Fibroblast of mammary gland (primary cell): ENCODE results near the gene PRSS33.

Experiments
- DNase-seq: peaks from one replicate; pipeline ENCODE4 v3.0.0-alpha.2; 2010; ENCODE audit warnings: low read depth
- H3K4me3 ChIP-seq: 2 replicates; pipeline ENCODE4 v1.5.1; 2011; ENCODE audit warnings: low read depth, mild to moderate bottlenecking, low read length, moderate library complexity; ENCODE audit not compliant: control insufficient read depth
- TF ChIP-seq, protein P1 (sequence below): conservative IDR thresholded peaks from 2 replicates; pipeline ENCODE4 v1.5.1; 2011; ENCODE audit warnings: low read depth, low read length, inconsistent platforms; ENCODE audit not compliant: control insufficient read depth, insufficient read depth

PRSS33 gene

DNA sequence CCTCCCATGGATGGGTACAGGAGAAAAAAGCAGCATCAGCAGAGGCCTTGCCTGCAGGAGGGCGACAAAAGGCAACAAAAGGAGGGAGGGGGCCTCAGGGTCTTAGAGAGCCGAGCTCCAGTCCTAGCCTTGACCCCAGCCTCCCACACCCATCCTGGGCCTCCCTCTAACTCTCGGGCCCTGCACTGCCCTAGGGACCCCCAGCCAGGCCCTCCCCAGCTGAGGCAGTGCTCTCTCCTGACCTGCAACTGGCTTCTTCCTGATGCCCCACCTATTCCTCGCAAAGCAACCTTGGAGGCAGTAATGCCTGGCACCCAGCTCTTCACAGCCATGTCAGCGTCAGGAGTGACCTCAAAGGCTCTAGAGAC lies 50.1 kb downstream of the PRSS33 start:
- TF ChIP-seq, protein P1, sequence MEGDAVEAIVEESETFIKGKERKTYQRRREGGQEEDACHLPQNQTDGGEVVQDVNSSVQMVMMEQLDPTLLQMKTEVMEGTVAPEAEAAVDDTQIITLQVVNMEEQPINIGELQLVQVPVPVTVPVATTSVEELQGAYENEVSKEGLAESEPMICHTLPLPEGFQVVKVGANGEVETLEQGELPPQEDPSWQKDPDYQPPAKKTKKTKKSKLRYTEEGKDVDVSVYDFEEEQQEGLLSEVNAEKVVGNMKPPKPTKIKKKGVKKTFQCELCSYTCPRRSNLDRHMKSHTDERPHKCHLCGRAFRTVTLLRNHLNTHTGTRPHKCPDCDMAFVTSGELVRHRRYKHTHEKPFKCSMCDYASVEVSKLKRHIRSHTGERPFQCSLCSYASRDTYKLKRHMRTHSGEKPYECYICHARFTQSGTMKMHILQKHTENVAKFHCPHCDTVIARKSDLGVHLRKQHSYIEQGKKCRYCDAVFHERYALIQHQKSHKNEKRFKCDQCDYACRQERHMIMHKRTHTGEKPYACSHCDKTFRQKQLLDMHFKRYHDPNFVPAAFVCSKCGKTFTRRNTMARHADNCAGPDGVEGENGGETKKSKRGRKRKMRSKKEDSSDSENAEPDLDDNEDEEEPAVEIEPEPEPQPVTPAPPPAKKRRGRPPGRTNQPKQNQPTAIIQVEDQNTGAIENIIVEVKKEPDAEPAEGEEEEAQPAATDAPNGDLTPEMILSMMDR, result no peak
- H3K4me3 ChIP-seq, result no peak overlapping the region
- no peak for DNase-seq

DNA sequence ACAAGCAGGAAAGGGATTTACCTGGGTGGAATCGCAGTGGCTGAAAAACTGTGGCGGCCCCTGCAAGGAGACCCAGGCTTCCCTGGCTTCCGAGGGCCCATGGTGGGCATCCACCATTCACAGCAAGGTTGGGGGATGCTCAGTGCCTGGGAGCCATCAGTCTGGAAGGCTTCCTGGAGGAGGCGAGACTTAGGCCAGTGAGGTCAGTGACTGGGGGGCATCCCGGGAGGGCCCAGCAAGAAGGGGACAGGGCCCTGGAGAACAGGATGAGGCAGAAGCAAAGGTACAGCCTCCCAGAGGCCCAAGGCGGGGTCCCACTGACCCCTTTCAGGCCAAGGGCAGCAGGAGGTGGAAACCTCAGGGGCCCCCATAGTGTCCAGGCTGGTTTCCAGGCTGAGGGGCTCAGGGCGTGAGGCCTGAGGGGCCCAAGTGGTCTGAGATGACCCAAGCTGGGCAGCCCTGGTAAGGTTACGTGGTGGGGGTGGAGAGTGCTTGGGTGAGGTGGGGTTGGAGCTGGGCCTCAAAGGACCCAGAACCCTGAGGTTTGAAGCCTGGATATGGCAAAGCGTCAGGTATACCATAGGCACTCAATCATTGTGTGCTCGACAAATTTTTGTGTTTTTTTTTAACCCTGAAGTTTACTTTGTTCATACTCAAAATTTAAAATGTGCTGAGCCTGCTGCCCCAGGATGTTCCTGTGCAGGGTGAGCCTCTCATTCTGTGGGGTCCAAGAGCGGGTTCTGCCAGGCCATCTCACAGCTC lies 50.7 kb downstream of the PRSS33 start:
- no peak for DNase-seq
- no peak overlapping the region for H3K4me3 ChIP-seq
- TF ChIP-seq, protein P1, result no peak

DNA sequence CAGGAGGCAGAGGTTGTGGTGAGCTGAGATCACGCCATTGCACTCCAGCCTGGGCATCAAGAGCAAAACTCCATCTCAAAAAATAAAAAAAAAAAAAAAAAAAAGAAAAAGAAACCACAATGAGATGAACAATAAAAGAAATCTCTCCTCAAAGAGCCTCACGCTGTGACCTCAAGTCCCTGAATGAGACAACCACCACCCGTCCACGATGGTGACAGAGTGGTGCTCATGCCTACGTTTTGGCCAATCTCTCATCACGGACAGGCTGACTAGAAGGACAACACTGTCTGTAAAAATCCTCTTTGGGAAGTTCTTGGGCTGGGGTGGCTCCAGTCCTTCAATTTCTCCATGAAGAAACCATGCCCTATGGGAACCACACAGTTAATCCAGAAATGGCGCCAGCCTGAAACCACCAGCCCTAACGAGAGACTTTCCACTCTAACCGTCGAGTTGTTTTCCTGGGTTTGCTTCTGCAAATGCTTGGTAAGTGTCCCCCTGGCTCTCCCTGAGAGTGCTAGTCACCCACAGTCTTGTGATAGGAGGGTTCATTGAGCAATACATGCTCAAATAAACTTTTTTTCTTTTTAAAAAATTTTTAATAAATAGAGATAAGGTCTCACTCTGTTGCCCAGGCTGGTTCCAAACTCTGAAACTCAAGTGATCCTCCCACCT lies 52.4 kb downstream of the PRSS33 start:
- DNase-seq, result no peak
- H3K4me3 ChIP-seq, result no peak overlapping the region
- TF ChIP-seq, protein P1, result no peak
